GM18861 (cell line): ENCODE data around the gene CCDC7.

ENCODE experiments used
- ATAC-seq: cut with Tn5 transposase; IDR thresholded peaks from one replicate; pipeline ENCODE4 v1.9.1; 2021; ENCODE audit not compliant: unreplicated experiment

The CCDC7 gene

GRCh38 chr10:32923849-32924248, 477.9 kb downstream of the CCDC7 start:
- ATAC-seq: no peak
